Spleen (tissue), 7 donors: ENCODE results near the gene UGCG.

ENCODE experiments used
- POLR2AphosphoS5 ChIP-seq, 3 donors: sonication (generic); formaldehyde crosslinking; IDR thresholded peaks; one replicate each; pipeline ENCODE4 v1.5.1; 2017; ENCODE audit warnings: antibody characterized with exemption in 3 of 3
- TF ChIP-seq, protein P1 (sequence below), 11 experiments: fragments of 200-600 bp in 7 of 11; fragments of 450-650 bp in 4 of 11; sonication (generic) in 4 of 11; IDR thresholded peaks in 8 of 11; conservative IDR thresholded peaks in 3 of 11; 1 replicate in 7 of 11; 2 replicates in 4 of 11; pipeline versions ENCODE4 v1.4.0 to v1.8.0; 2016 to 2021; ENCODE audit warnings: antibody characterized with exemption in 11 of 11, inconsistent platforms in 4 of 11, mild to moderate bottlenecking in 1 of 11
- donor health status: DM: no; HTN: no; CAD: no; lungs with moderate emphysema.
- donor health status: DM: no; HTN: no; CAD: no.
- donor health status: DM: no; HTN: no; CAD: no.

DNA sequence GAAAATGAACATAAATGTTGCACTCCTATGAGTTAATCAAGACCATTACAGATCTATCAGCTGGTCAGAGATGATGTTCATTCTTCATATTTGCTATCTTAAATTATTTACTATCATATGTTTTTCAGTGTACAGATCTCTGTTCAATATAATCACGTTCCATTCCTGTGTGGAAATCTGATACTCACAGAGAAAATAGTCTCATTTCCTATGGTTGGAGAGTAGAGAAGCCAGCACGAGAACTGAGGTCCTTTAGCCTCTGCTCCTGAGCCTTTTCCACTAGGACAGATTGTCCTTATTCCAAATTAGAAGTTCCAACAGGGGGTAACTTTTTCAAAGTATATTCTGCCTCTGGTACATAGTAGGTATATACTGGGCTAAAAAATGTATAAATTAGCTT lies 29.2 kb downstream of the UGCG start:
- TF ChIP-seq, protein P1, sequence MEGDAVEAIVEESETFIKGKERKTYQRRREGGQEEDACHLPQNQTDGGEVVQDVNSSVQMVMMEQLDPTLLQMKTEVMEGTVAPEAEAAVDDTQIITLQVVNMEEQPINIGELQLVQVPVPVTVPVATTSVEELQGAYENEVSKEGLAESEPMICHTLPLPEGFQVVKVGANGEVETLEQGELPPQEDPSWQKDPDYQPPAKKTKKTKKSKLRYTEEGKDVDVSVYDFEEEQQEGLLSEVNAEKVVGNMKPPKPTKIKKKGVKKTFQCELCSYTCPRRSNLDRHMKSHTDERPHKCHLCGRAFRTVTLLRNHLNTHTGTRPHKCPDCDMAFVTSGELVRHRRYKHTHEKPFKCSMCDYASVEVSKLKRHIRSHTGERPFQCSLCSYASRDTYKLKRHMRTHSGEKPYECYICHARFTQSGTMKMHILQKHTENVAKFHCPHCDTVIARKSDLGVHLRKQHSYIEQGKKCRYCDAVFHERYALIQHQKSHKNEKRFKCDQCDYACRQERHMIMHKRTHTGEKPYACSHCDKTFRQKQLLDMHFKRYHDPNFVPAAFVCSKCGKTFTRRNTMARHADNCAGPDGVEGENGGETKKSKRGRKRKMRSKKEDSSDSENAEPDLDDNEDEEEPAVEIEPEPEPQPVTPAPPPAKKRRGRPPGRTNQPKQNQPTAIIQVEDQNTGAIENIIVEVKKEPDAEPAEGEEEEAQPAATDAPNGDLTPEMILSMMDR (IDR thresholded peaks at IDR 0.05 in 8 of 11, conservative IDR thresholded peaks at IDR 0.05 in 3 of 11) = no peak
- no peak for TF ChIP-seq POLR2AphosphoS5 (IDR thresholded peaks at IDR 0.05)
